Mesendoderm (in vitro differentiated cells): ENCODE measurements around the gene NEBL. TPM values are rescaled to one million over a fixed set of nuclear protein-coding genes. Genes with fewer than 3 reads are reported as not detected.

Source experiments
- DNase-seq: peaks from one replicate; pipeline ENCODE4 v3.0.0; 2013
- H2AK5ac ChIP-seq: 2 replicates; pipeline ENCODE4 v1.6.1; 2013; ENCODE audit warnings: low read length, inconsistent platforms
- H2BK120ac ChIP-seq: 2 replicates; pipeline ENCODE4 v1.6.1; 2013; ENCODE audit warnings: low read depth, mild to moderate bottlenecking, low read length, moderate library complexity, mixed read lengths
- H2BK15ac ChIP-seq: replicated peaks from 2 replicates; pipeline ENCODE4 v1.6.1; 2013; ENCODE audit warnings: low read depth, mild to moderate bottlenecking, moderate library complexity
- H2BK5ac ChIP-seq: 2 replicates; pipeline ENCODE4 v1.6.1; 2013; ENCODE audit warnings: low read length, inconsistent platforms
- H3K18ac ChIP-seq: 2 replicates; pipeline ENCODE4 v1.6.1; 2013; ENCODE audit warnings: mild to moderate bottlenecking, low read length, mixed read lengths
- H3K23ac ChIP-seq: one replicate; pipeline ENCODE4 v1.6.1; 2013; ENCODE audit warnings: low read length
- H3K27ac ChIP-seq: 2 replicates; pipeline ENCODE4 v1.5.1; 2013; ENCODE audit warnings: low read depth, mild to moderate bottlenecking, inconsistent platforms, low read length, moderate library complexity
- H3K27me3 ChIP-seq: 2 replicates; pipeline ENCODE4 v1.6.1; 2013; ENCODE audit warnings: low read length, control low read depth, mild to moderate bottlenecking, inconsistent platforms; ENCODE audit not compliant: insufficient read depth, poor library complexity
- H3K36me3 ChIP-seq: 2 replicates; pipeline ENCODE4 v1.6.1; 2013; ENCODE audit warnings: low read length, inconsistent platforms; ENCODE audit not compliant: control insufficient read depth, insufficient read depth
- H3K4ac ChIP-seq: one replicate; pipeline ENCODE4 v1.6.1; 2013; ENCODE audit warnings: low read depth, mild to moderate bottlenecking, low read length, moderate library complexity
- H3K4me1 ChIP-seq: 2 replicates; pipeline ENCODE4 v1.6.1; 2013; ENCODE audit warnings: low read depth, low read length, inconsistent platforms; ENCODE audit not compliant: control insufficient read depth
- H3K4me2 ChIP-seq: 2 replicates; pipeline ENCODE4 v1.6.1; 2013; ENCODE audit warnings: low read length
- H3K4me3 ChIP-seq: 2 replicates; pipeline ENCODE4 v1.5.1; 2013; ENCODE audit warnings: mild to moderate bottlenecking, low read length
- H3K56ac ChIP-seq: one replicate; pipeline ENCODE4 v1.6.1; 2013; ENCODE audit warnings: low read length
- H3K79me1 ChIP-seq: 2 replicates; pipeline ENCODE4 v1.6.1; 2013; ENCODE audit warnings: low read length, inconsistent platforms
- H3K79me2 ChIP-seq: 2 replicates; pipeline ENCODE4 v1.6.1; 2013; ENCODE audit warnings: mild to moderate bottlenecking, low read length; ENCODE audit not compliant: control insufficient read depth, insufficient read depth
- H3K9ac ChIP-seq: 2 replicates; pipeline ENCODE4 v1.6.1; 2013; ENCODE audit warnings: low read length, inconsistent platforms
- H4K5ac ChIP-seq: one replicate; pipeline ENCODE4 v1.6.1; 2013; ENCODE audit warnings: low read length
- H4K8ac ChIP-seq: one replicate; pipeline ENCODE4 v1.6.1; 2013; ENCODE audit warnings: low read depth, mild to moderate bottlenecking, control low read depth, low read length, moderate library complexity
- WGBS: extraction: QIAGEN DNeasy Blood & Tissue Kit; methylation state at CpG from one replicate; pipeline ENCODE4 v1.1.7; 2013; ENCODE audit warnings: low lambda C conversion rate, missing lambda C conversion rate; ENCODE audit not compliant: insufficient coverage; ENCODE audit errors: extremely low coverage; 5-methylcytosine and 5-hydroxymethylcytosine counted together
- small RNA-seq: library from polyadenylated mRNA; stranded (forward); fragments of <200 nt; extraction: miRNeasy Mini kit (QIAGEN cat#:217004); gene quantifications from one replicate; pipeline ENCODE3, GENCODE V24; 2013; ENCODE audit not compliant: insufficient read depth

The NEBL gene

DNA sequence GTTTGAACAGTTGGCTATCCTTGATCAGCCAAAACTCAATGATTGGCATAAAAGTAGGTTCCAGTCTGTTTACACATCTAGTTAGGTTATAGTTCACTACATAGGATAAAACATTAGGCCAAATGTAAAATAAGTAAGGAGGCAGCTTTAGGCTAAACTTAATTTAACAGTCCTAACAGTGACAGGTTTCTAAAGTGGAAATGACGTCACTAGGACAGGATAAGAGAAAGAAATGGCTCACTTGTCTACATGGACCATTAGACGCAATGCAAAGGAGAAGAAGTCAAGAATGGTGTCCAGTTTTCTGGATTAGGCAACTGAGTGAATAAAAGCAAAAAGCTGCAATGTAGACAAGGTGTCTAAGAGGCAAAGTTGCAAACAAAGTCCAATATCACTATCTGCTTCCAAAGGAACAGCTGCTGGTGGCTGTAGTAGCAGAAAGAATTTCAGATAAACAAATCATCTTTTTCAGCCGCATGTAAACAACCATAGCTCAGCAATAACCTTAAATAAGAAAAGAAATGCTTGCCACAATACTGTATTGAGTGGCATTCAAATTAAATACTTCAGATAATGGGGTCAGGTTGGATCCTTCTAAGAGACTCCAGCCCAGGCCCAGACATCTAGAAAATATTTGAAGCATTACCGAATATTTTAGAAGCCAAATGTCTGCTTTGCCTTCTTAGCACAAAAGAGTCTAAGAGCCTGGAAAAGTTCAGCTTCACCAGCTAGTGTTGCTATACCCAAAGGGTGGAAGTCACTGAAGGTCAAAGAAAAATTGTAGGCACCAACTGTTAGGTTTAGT lies 154.2 kb downstream of the NEBL start:
- no CpG with 5 or more reads among the region's 4 CpGs for WGBS
- no peak overlapping the region for H3K4me2 ChIP-seq
- H2AK5ac ChIP-seq, result no peak overlapping the region
- H3K4me1 ChIP-seq, result peaks cover 7% of the 10 kb centered on the region
- H4K8ac ChIP-seq, result no peak overlapping the region
- no peaks in the 10 kb centered on the region for H3K79me2 ChIP-seq
- H3K4ac ChIP-seq, result no peak overlapping the region
- no peak overlapping the region for H3K27ac ChIP-seq
- H3K23ac ChIP-seq, result no peak overlapping the region
- H3K79me1 ChIP-seq, result no peaks in the 10 kb centered on the region
- H3K27me3 ChIP-seq, result no peaks in the 10 kb centered on the region
- no peak overlapping the region for H2BK15ac ChIP-seq
- no peak overlapping the region for H4K5ac ChIP-seq
- no peak overlapping the region for H3K4me3 ChIP-seq
- no peak for DNase-seq
- H2BK5ac ChIP-seq, result no peak overlapping the region
- H3K56ac ChIP-seq, result no peak overlapping the region
- no peak overlapping the region for H3K18ac ChIP-seq
- no peak overlapping the region for H3K9ac ChIP-seq
- H2BK120ac ChIP-seq, result no peak overlapping the region
- no peaks in the 10 kb centered on the region for H3K36me3 ChIP-seq

DNA sequence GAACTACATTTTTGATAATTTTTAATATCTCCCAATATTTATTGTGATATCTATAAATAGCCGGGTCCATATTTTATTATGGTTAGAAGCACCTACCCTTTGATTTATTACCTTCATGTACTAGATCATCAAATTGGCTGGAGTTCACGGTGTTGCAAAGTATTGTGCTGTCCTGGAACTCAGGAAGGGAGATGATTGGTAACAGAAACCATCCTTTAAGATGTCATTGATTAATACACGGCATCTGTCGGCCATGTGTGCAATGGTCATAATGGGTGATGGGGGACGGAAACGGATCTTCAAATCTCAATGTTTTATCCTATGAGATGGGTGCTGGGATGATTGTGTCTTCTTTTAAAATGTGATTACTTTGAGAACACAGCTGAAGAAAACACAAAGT lies 157.0 kb downstream of the NEBL start:
- Histone ChIP-seq H4K8ac (no peak overlapping the region), H3K9ac (no peak overlapping the region), H3K79me1 (no peaks in the 10 kb centered on the region), H3K4me2 (no peak overlapping the region), H3K18ac (no peak overlapping the region), H3K4me1 (peaks cover under 1% of the 10 kb centered on the region), H3K56ac (no peak overlapping the region), H2AK5ac (no peak overlapping the region), H2BK15ac (no peak overlapping the region), H3K27ac (no peak overlapping the region), H2BK120ac (no peak overlapping the region), H3K23ac (no peak overlapping the region), H3K79me2 (no peaks in the 10 kb centered on the region), H3K27me3 (no peaks in the 10 kb centered on the region), H3K4me3 (no peak overlapping the region), H3K4ac (no peak overlapping the region), H4K5ac (no peak overlapping the region), H3K36me3 (no peaks in the 10 kb centered on the region), H2BK5ac (no peak overlapping the region)
- WGBS, result no CpG with 5 or more reads among the region's 6 CpGs
- no peak for DNase-seq

DNA sequence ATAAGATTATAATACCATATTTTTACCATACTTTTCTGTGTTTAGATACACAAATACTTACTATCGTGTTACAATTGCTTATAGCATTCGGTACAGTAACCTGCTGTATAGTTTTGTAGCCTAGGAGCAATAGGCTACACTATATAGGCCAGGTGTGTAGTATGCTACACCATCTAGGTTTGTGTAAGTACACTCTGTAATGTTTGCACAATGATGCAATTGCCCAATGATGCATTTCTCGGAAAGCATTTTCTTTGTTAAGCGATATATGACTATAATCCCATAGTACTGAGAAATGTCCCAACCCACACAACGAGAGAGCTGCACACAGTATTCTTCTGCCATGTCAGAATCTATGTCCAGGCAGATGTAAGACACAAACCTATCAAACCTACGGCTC lies 160.0 kb downstream of the NEBL start:
- Histone ChIP-seq H3K79me2 (no peaks in the 10 kb centered on the region), H2BK5ac (no peak overlapping the region)
- WGBS, result no CpG with 5 or more reads among the region's 6 CpGs

More for the DNA sequence above, 160.0 kb downstream of the NEBL start:
- Histone ChIP-seq H3K79me1 (no peaks in the 10 kb centered on the region), H3K4me2 (no peak overlapping the region), H3K4me1 (no peaks in the 10 kb centered on the region), H3K56ac (no peak overlapping the region), H4K8ac (no peak overlapping the region), H3K36me3 (no peaks in the 10 kb centered on the region), H3K27ac (no peak overlapping the region), H3K18ac (no peak overlapping the region), H3K4ac (no peak overlapping the region), H3K9ac (no peak overlapping the region), H3K4me3 (no peak overlapping the region), H3K23ac (no peak overlapping the region), H3K27me3 (no peaks in the 10 kb centered on the region), H2BK120ac (no peak overlapping the region), H4K5ac (no peak overlapping the region), H2AK5ac (no peak overlapping the region), H2BK15ac (no peak overlapping the region)
- DNase-seq, result no peak

Small RNA genes lying within 50 kb of the gene (small RNA-seq; reads per million reads assigned to genes)
- gene AL157398.1 (not detected), gene MTND1P21 (not detected)
